Adrenal gland (tissue), 12 donors: Measurements from ENCODE around the gene FAH. TPM values are rescaled to one million over a fixed set of nuclear protein-coding genes. Genes with fewer than 3 reads are reported as not detected.

Experiments
- DNase-seq, 7 donors: peaks; one replicate each; pipeline ENCODE4 v3.0.0-alpha.2; 2019 to 2020
- H3K27ac ChIP-seq, 5 donors: fragments of 200-600 bp; sonication (generic) in 4 of 5; 1 replicate in 3 of 5; 2 replicates in 2 of 5; pipeline versions ENCODE4 v1.5.1 to v1.8.0; 2016 to 2020; ENCODE audit warnings: mild to moderate bottlenecking in 1 of 5
- H3K27me3 ChIP-seq: fragments of 200-600 bp; 2 replicates; pipeline ENCODE4 v1.8.0; 2021
- H3K36me3 ChIP-seq, 2 donors: fragments of 200-600 bp; replicated peaks in 1 of 2; 1 replicate in 1 of 2; 2 replicates in 1 of 2; pipeline versions ENCODE4 v1.5.1 to v1.8.0; 2018 to 2022
- H3K4me1 ChIP-seq, 2 donors: fragments of 200-600 bp; replicated peaks in 1 of 2; 1 replicate in 1 of 2; 2 replicates in 1 of 2; pipeline versions ENCODE4 v1.5.1 to v1.8.0; 2018 to 2021
- H3K4me3 ChIP-seq, 4 donors: fragments of 200-600 bp; sonication (generic) in 3 of 4; one replicate each; pipeline ENCODE4 v1.5.1; 2016 to 2018
- H3K9me3 ChIP-seq, 3 donors: fragments of 200-600 bp; sonication (generic) in 1 of 3; replicated peaks in 1 of 3; 1 replicate in 2 of 3; 2 replicates in 1 of 3; pipeline versions ENCODE4 v1.5.1 to v1.8.0; 2016 to 2021
- CTCF ChIP-seq, 6 experiments: fragments of 450-650 bp in 4 of 6; fragments of 200-600 bp in 2 of 6; sonication (generic) in 1 of 6; IDR thresholded peaks; 1 replicate in 5 of 6; 2 replicates in 1 of 6; pipeline versions ENCODE4 v1.5.1 to v1.8.0; 2016 to 2021; ENCODE audit warnings: antibody characterized with exemption in 6 of 6, mild to moderate bottlenecking in 2 of 6, moderate library complexity in 1 of 6
- POLR2A ChIP-seq, 2 donors: fragments of 450-650 bp; IDR thresholded peaks; one replicate each; pipeline ENCODE4 v1.6.1; 2017; ENCODE audit warnings: antibody characterized with exemption in 2 of 2, mild to moderate bottlenecking in 2 of 2, moderate library complexity in 1 of 2
- WGBS, 4 donors: extraction: QIAGEN DNeasy Blood & Tissue Kit in 2 of 4; methylation state at CpG; one replicate each; pipeline versions ENCODE4 v1.1.5 to v1.1.7; 2013 to 2017; 5-methylcytosine and 5-hydroxymethylcytosine counted together
- intact Hi-C, 2 donors: fragments of 100-400 bp; cut with DNase I; formaldehyde crosslinking; loops; one replicate each; pipeline versions ENCODE4 v1.14.1 to v1.15.0; 2022 to 2023
- polyA plus RNA-seq, 3 donors: library from polyadenylated mRNA; stranded (reverse); fragments of 200-250 nt in 2 of 3; fragments of 350-450 nt in 1 of 3; fragmentation: Illumina TruSeq in 1 of 3; extraction: RNeasy Lipid Tissue Mini Kit (QIAGEN cat#74804) in 1 of 3; gene quantifications; one replicate each; pipeline ENCODE4 v1.2.3, GENCODE V29; 2013 to 2014
- total RNA-seq, 9 donors: library from RNA; depleted of rRNA in 4 of 9; stranded (reverse); fragments of >200 nt in 4 of 9; fragments of 120-200 nt in 1 of 9; fragmentation: NEBNext Ultra II Directional in 1 of 9; extraction: Animal tissue kit (Norgen Biotek cat#: 25700) in 1 of 9; gene quantifications; one replicate each; pipeline versions ENCODE4 v1.1.0 to v1.2.4, GENCODE V29; 2013 to 2023
- donor health status: healthy with polysubstance abuse.
- donor health status: Bipolar disorder and iron deficiency.
- donor health status: DM: yes; HTN: yes; CAD: no.
- donor health status: DM: no; HTN: no; CAD: no.
- donor health status: DM: no; HTN: no; CAD: no.
- donor health status: DM: yes; HTN: yes; CAD: no.

The FAH gene
- total and polyA plus RNA-seq, 12 donors = 56.9 to 157 (median 106) TPM

GRCh38 chr15:80186597-80186996, 33.8 kb downstream of the FAH start:
- Histone ChIP-seq H3K27me3 (no peaks in the 10 kb centered on the region), H3K9me3 (no peaks in the 10 kb centered on the region), H3K27ac (no peak overlapping the region), H3K4me1 (peaks cover 13 to 24% of the 10 kb centered on the region in 2 donors), H3K36me3 (peaks cover 0 to 34% of the 10 kb centered on the region in 2 donors), H3K4me3 (no peak overlapping the region)
- TF ChIP-seq CTCF (IDR thresholded peaks at IDR 0.05) = no peak
- TF ChIP-seq POLR2A (IDR thresholded peaks at IDR 0.05) = no peak
- intact Hi-C loops = no loop called here
- no peak for DNase-seq
- 96 to 100% (median 100%) methylated on average over 1 of the region's 1 CpG for WGBS, 4 donors

GRCh38 chr15:80188251-80188650, 35.5 kb downstream of the FAH start:
- Histone ChIP-seq H3K27me3 (no peaks in the 10 kb centered on the region), H3K36me3 (peaks cover 0 to 27% of the 10 kb centered on the region in 2 donors), H3K27ac (no peak overlapping the region), H3K4me3 (no peak overlapping the region), H3K9me3 (no peaks in the 10 kb centered on the region), H3K4me1 (peaks cover under 1 to 12% of the 10 kb centered on the region in 2 donors)
- TF ChIP-seq POLR2A (IDR thresholded peaks at IDR 0.05) = no peak
- no peak for TF ChIP-seq CTCF (IDR thresholded peaks at IDR 0.05)
- DNase-seq = no peak
- 72 to 85% (median 80%) methylated on average over 2 of the region's 2 CpGs for WGBS, 4 donors
- intact Hi-C loops = no loop called here

DNA sequence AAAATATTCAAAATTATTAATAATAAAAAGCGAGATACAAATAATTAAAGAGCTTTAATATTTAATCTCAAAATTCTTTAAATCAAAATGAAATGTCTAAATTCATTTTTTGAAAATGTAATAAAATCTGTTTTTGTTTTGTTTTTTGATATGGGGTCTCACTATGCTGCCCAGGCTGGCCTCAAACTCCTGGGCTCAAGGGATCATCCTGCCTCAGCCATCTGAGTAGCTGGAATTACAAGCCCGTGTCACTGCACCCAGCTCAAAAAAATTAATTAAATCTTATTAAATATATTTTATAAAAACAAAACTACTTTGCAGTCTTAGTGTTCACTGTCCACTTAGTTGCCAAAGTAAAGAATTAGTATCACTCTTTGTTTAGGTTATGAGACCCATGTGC, 38.4 kb downstream of the FAH start:
- H3K36me3 ChIP-seq = peaks cover 0 to 11% of the 10 kb centered on the region in 2 donors
- no peaks in the 10 kb centered on the region for H3K4me1 ChIP-seq
- no peak overlapping the region for H3K27ac ChIP-seq
- 92 to 96% (median 94%) methylated on average over 2 of the region's 2 CpGs for WGBS, 4 donors
- intact Hi-C loops = no loop called here
- no peaks in the 10 kb centered on the region for H3K27me3 ChIP-seq
- H3K9me3 ChIP-seq = no peaks in the 10 kb centered on the region
- H3K4me3 ChIP-seq = no peak overlapping the region
- peak in 1 of 7 donors; percentile 2 for DNase-seq
- TF ChIP-seq POLR2A (IDR thresholded peaks at IDR 0.05) = no peak
- no peak for TF ChIP-seq CTCF (IDR thresholded peaks at IDR 0.05)

GRCh38 chr15:80191897-80192595, 39.2 kb downstream of the FAH start:
- Histone ChIP-seq H3K9me3 (no peaks in the 10 kb centered on the region), H3K36me3 (peaks cover 0 to 3% of the 10 kb centered on the region in 2 donors), H3K27me3 (no peaks in the 10 kb centered on the region), H3K27ac (no peak overlapping the region), H3K4me1 (no peaks in the 10 kb centered on the region), H3K4me3 (no peak overlapping the region)
- DNase-seq = peak in 1 of 7 donors; percentile 33
- intact Hi-C loops = no loop called here
- 89 to 96% (median 93%) methylated on average over 8 of the region's 8 CpGs for WGBS, 4 donors
- no peak for TF ChIP-seq CTCF (IDR thresholded peaks at IDR 0.05)
- no peak for TF ChIP-seq POLR2A (IDR thresholded peaks at IDR 0.05)
